A549 treated with Hydrocortisone at 1 μM for 4 hours (cell line): ENCODE data around the gene PHRF1. TPM values are rescaled to one million over a fixed set of nuclear protein-coding genes. Genes with fewer than 3 reads are reported as not detected.

ENCODE experiments used
- total RNA-seq: library from RNA; stranded (reverse); fragments of 200-300 nt; extraction: Qiagen RNA extraction; gene quantifications from 5 replicates; pipeline ENCODE4 v1.2.3, GENCODE V29; 2022

PHRF1 gene, protein sequence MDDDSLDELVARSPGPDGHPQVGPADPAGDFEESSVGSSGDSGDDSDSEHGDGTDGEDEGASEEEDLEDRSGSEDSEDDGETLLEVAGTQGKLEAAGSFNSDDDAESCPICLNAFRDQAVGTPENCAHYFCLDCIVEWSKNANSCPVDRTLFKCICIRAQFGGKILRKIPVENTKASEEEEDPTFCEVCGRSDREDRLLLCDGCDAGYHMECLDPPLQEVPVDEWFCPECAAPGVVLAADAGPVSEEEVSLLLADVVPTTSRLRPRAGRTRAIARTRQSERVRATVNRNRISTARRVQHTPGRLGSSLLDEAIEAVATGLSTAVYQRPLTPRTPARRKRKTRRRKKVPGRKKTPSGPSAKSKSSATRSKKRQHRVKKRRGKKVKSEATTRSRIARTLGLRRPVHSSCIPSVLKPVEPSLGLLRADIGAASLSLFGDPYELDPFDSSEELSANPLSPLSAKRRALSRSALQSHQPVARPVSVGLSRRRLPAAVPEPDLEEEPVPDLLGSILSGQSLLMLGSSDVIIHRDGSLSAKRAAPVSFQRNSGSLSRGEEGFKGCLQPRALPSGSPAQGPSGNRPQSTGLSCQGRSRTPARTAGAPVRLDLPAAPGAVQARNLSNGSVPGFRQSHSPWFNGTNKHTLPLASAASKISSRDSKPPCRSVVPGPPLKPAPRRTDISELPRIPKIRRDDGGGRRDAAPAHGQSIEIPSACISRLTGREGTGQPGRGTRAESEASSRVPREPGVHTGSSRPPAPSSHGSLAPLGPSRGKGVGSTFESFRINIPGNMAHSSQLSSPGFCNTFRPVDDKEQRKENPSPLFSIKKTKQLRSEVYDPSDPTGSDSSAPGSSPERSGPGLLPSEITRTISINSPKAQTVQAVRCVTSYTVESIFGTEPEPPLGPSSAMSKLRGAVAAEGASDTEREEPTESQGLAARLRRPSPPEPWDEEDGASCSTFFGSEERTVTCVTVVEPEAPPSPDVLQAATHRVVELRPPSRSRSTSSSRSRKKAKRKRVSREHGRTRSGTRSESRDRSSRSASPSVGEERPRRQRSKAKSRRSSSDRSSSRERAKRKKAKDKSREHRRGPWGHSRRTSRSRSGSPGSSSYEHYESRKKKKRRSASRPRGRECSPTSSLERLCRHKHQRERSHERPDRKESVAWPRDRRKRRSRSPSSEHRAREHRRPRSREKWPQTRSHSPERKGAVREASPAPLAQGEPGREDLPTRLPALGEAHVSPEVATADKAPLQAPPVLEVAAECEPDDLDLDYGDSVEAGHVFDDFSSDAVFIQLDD (N-terminal part only)
- total RNA-seq = 34.9 to 36.8 TPM (median 35.7 TPM) in 5 replicates

DNA sequence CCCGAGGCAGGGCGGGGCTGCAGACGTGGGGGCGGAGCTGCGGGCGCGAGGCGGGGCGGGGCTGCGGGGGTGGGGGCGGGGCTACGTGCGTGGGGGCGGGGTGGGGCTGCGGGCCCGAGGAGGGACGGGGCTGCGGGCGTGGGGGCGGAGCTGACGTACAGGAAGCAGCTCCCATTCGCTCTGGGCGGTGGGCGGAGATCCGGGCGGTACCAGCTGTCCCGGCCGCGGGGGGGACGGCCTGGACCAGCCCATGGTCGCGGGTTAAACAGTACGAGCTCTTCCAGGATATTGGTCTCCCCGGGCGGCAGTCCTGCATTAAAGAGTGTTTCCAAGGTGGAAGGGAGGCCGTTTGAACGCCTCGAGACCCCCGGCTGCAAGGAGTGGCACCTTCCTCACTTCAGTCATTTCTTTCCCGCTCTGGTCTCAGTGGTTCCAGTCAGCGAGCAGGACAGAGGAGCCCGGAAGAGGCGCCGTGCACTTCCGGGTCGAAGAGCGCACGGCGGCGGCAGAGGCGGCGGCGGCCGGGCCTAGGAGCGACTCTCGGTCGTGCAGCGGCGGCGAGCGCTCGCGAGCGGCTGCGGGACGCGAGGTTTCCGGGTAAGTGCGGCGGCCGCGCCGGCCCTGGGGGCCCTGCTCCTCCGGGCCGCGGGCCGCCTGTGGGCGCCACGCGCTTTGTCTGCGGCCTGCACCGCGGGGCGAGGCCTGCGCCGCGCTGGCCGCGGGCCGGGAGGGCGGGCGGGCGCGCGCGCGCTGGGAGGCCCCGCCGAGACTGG lies at the start of gene PHRF1:
Gene PHRF1, plus strand, starts transcription at position 475 of the 773 bp plus-strand sequence. CDS start 5,043 bp downstream, outside the sequence.

DNA sequence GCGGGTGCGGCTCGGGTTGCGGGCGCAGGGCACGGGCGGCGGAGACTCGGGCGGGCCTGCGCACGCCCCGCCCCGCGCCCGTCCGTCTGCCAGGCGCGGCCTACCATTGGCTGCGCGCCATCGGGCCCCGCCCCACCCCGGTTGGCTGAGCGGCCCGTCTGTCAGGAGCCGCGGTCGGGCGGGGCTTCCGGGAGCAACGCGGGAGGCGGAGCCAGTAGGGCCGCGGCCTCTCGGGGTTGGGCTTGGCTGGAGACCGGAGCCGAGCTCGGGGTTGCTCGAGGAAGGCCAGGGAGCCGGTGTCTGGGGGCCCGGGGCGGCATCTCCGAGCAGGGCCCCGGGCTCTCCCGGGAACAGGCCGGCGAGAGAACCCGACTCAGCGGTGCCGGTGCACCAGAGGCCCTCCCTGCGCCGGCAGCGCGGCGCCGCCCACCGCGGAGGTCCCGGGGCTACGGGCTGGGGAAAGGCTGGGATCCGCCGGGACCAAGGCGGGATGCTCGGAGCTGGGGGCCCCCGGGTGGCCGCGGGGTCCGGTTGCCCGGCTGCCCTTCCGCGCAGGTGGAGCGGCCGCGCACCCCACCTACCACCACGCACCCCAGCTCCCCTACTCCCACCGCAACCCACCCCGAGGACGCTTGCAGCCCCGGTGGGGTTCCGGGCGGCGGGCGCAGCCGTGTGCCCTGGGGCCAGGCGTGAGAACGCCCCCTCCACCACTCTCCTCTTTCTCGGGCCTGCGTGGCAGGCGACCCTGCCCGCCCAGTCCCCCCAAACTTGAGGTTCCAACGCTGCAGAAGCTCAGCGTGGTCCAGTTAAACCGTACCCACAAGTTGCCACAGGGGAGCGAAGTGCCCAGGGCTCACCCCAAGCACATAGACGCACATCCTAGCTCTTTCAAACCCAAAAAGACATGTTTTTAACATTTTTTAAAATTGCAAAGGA lies 40.5 kb upstream of the PHRF1 start, which contains the start of gene HRAS:
Gene HRAS, minus strand, starts transcription at position 58 of the 936 bp plus-strand sequence.

DNA sequence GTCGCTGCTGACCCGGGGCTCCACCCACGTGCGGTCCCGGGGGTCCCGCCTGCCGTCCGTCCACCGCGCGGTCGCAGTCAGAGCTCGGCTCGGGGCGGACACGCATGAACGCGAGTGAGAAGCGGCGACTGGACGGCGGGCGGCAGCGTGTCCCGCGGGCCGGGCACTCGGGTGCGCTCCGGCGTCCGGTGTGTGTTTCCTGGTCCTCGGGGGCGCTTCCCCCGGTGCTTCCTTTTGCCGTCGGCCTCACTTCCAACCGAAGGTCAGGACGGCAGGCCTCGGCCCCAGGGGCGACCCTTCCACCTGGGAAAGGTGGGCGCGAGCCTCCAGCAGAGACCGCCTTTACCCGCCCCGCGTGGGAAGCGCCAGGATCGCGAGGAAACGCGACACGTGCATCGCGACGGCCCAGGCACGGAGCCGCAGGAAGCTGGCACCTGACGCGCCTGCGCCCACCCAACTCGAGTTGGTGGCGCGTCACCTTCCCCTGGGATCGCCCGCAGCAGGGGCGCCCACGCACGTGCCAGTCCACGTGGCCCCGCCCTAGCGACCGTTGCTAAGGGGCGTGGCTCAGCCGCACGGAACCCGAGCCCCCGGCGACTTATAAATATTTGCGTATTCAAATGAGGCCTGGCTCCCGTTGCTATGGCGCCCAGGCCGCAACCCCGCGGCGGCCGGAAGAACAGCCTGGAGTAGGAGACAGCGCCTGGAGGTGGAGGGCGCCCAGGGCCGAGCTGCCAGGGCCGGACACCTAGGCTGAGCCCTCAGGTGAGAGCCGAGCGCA lies 39.2 kb upstream of the PHRF1 start, which contains the start of gene LRRC56:
Gene LRRC56, plus strand, starts transcription at position 687 of the 781 bp plus-strand sequence. CDS start 3,158 bp downstream, outside the sequence.

DNA sequence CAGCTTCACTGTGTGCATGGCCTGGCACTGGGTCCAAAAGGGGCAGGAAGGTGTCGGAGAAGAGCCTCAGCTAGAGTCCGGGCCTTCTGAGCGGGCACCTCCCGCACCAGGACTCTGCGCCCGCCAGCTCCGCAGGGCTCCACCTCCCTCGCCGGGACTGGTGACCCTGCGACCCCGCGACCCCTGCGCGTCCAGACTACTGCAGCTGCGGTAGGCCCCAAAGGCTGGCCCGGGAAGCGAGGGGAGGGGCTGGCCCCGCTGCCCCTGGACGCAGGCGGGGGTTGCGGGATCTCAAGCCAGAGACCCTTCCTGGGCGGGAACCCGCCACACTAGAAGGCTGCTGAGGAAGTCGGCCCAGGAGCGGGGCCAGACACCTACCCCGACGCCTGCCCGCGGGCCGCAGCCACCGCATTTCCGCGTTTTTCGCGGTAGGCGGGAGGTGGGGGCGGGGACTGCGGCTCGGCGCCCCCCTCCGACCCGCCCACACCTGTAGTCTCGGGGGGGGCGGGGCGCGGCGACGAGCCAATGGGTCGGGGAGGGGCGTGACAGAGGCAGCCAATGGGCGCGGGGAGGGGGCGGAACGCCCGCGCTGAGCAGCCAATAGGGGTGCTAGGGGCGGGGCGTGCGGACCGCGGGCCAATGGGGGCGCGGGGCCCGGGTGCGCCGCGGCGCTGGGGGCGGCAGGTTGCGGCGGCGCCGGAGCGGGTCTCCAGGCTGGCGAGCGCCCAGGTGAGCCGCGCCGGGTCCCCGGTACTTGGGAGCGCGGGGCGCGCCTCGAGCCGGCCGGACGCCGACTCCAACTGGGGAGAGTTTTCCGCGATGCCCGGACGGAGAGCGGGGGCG lies 15.7 kb upstream of the PHRF1 start, which contains the start of the genes LMNTD2 and RASSF7:
Gene LMNTD2, minus strand, starts transcription at position 434 of the 843 bp plus-strand sequence. Its CDS starts 22 bp downstream, at position 412.
Gene RASSF7, plus strand, starts transcription at position 666 of the 843 bp plus-strand sequence. CDS start 799 bp downstream, outside the sequence.

DNA sequence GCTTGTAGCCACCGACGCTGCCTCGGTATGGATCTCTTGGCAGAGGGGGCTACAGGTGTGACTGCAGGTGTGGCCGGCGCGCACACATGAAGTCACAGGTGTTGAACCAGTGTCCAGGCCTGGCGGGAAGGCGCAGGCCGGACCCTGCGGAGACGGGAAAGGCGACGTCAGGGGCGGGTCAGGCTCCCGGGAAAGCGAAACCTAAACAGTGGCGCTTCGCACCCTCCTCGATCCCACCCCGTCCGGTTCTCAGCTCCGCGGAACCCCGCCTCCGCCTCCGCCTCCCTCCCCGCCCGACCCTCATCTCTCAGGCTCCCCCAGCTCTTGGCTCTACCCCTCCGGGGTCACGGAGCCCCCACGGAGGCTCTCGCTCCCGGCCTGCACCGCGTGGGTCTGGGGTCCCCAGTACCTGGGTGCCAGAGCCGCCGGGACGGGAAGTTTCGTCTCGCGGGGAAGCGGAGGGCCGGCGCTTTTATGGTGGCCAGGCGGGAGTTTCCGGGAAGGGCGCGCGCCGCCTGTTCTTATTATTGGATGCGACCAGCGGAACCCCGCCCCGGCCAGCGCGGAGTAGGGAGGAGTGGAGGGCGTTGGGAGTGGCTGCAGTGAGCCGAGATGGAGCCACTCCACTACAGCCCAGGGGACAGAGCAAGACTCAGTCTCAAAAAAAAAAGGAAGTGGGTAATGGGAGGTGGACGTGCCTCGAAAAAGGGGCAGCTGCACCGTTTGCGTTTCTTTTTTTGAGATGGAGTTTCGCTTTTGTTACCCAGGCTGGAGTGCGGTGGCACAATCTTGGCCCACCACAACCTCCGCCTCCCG lies 39.4 kb downstream of the PHRF1 start, which contains the start of gene IRF7:
Gene IRF7, minus strand, starts transcription at position 447 of the 816 bp plus-strand sequence. CDS start 586 bp downstream, outside the sequence.

DNA sequence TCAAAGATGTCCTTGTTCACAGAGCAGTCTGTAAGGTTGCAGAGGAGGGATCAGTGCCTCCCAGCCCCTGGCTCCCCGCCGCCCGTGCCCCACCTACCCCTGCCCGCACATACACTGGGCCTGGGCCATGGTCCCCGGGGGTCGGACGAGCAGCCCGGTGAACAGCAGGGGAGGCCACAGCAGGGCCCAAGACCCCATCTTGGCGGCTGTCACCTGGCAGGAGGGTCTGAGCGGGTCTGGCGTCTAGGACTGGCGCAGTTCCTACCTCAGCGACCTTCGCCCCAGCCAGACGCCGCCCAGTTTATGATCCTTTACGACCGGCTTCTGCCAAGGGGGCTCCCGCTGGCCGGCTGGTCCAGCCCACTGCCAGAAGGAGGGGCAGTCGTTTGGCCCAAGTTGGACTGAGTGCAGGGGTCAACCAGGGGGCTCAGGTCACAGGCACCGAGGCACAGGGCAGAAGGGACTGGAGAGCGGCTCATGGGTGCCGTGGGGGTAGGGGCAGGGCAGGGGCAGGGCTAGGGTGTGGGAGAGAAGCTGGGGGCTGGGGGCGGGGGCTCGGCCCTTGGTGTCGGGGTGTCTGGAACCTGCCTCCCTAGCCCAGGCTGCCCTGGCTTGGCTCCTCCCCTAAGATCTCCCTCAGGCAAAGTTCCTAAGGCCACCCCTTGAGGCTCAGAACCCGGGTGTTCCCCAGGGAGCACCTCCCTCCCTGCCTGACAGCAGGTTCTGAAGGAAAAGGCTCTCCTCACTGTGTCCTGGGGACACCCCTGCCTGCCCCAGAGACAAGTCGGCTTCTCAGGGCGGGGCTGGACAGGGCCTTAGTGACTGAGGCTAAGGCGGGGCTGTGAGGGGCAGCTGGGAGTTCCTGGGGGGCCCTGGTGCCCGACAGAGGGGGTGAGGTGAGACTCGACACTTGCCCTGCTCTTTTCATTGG lies 48.7 kb downstream of the PHRF1 start, which contains the start of gene CDHR5:
Gene CDHR5, minus strand, starts transcription at position 251 of the 931 bp plus-strand sequence. Its CDS starts 53 bp downstream, at position 198.

DNA sequence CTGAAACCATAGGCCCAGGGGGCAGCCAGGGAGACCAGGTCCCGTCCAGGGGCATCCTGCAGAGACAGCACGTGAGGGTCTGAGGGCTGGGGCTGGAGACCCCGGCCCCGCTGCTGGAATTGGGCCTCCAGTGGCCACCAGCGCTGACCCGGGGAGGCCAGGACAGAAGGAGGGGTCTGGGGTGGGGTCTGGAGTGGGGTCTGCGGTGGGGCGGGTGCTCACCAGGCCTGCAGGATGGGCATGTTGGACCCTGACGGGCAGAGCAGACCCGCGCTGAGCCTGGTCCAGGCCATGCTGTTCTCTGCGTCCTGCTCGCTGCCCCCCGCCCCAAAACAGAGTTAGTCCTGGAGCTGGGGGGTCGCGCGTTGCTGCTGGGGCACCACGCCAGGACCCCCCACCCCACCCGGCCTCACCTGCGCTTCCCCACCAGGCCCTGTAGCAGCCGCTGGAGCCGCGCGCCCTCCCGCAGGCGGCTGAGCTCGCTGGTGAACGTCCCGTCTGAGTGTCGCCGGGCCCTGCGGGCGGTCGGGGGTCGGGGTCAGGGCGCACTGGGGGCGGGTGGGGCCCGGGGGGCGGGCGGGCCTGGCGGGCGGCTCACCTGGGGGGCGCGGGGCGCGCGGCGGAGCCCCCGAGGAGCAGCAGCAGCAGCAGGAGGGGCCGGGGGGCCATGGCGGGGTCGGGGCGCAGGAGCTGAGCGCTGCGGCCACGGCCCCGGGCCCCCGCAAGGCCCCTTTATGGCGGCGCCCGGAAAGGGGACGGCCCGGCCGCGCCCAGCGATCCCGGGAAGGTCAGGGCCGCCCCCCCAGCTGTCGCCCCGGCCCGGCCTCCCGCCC lies 50.4 kb downstream of the PHRF1 start, which contains the start of gene SCT:
Gene SCT, minus strand, starts transcription at position 707 of the 833 bp plus-strand sequence. Its CDS starts 38 bp downstream, at position 669.

DNA sequence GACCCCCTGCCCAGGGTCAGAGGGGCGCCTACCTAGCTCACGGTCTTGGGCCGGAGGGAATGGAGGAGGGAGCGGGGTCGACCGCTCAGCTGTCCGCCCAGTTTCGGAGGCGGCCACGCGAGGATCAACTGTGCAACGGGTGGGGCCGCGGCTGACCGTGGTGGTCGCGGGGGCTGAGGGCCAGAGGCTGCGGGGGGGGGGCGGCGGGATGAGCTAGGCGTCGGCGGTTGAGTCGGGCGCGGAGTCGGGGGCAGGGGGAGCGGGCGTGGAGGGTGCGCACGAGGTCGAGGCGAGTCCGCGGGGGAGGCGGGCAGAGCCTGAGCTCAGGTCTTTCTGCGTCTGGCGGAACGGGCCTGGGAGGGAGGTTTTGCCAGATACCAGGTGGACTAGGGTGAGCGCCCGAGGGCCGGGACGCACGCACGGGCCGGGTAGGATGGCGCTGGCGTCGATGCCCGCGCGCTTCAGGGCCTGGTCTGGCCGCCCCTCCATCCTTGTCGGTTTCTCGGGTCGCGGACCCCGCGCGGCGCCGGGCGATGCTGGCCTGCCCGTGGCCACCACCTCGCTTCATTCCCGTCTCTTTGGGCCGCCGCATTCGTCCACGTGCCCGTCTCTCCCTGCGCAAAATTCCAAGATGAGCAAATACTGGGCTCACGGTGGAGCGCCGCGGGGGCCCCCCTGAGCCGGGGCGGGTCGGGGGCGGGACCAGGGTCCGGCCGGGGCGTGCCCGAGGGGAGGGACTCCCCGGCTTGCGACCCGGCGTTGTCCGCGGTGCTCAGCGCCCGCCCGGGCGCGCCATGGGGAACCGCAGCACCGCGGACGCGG lies 60.5 kb downstream of the PHRF1 start, which contains the start of gene DRD4:
Gene DRD4, plus strand, starts transcription at position 759 of the 822 bp plus-strand sequence. Its CDS starts 36 bp downstream, at position 795.

Other genes with a start within 250 kb of the PHRF1 start
- gene B4GALNT4, start 207.0 kb upstream of the PHRF1 start, total RNA-seq = 11.1 to 17.5 TPM (median 15.4 TPM) in 5 replicates
- 29.7 to 39.3 TPM (median 38.3 TPM) in 5 replicates for gene PKP3, start 182.3 kb upstream of the PHRF1 start, total RNA-seq
- 49.9 to 91.7 TPM (median 86.6 TPM) in 5 replicates for gene SIGIRR, start 161.5 kb upstream of the PHRF1 start, total RNA-seq
- 0.75 to 1.4 TPM (median 0.89 TPM) in 5 replicates for gene ANO9, start 134.5 kb upstream of the PHRF1 start, total RNA-seq
- 37.1 to 44.4 TPM (median 42.1 TPM) in 5 replicates for gene PTDSS2, start 126.2 kb upstream of the PHRF1 start, total RNA-seq
- gene RNH1, start 69.2 kb upstream of the PHRF1 start, total RNA-seq = 143 to 179 TPM (median 169 TPM) in 5 replicates
- gene HRAS, start 40.9 kb upstream of the PHRF1 start, total RNA-seq = 107 to 177 TPM (median 154 TPM) in 5 replicates
- gene LRRC56, start 38.9 kb upstream of the PHRF1 start, total RNA-seq = 0.71 to 0.86 TPM (median 0.81 TPM) in 5 replicates
- gene LMNTD2, start 15.7 kb upstream of the PHRF1 start, total RNA-seq = 1.9 to 2.8 TPM (median 2.7 TPM) in 5 replicates
- 50.5 to 64.1 TPM (median 51.3 TPM) in 5 replicates for gene RASSF7, start 15.5 kb upstream of the PHRF1 start, total RNA-seq
- 6.2 to 7.7 TPM (median 6.8 TPM) in 5 replicates for gene IRF7, start 39.5 kb downstream of the PHRF1 start, total RNA-seq
- 0.03 to 0.13 TPM (median 0.03 TPM) in 3 of 5 replicates, not detected in the others for gene CDHR5, start 48.5 kb downstream of the PHRF1 start, total RNA-seq
- gene SCT, start 50.7 kb downstream of the PHRF1 start, total RNA-seq = not detected in 5 replicates
- gene DRD4, start 60.8 kb downstream of the PHRF1 start, total RNA-seq = 0.10 to 0.31 TPM (median 0.22 TPM) in 5 replicates
- gene DEAF1, start 118.8 kb downstream of the PHRF1 start, total RNA-seq = 29.4 to 37.4 TPM (median 34.6 TPM) in 5 replicates
- gene TMEM80, start 119.3 kb downstream of the PHRF1 start, total RNA-seq = 8.8 to 11.2 TPM (median 11.0 TPM) in 5 replicates
- gene EPS8L2, start 129.8 kb downstream of the PHRF1 start, total RNA-seq = 86.6 to 123 TPM (median 114 TPM) in 5 replicates
- 392 to 415 TPM (median 399 TPM) in 5 replicates for gene TALDO1, start 171.0 kb downstream of the PHRF1 start, total RNA-seq
- gene GATD1, start 201.0 kb downstream of the PHRF1 start, total RNA-seq = 37.2 to 46.9 TPM (median 43.5 TPM) in 5 replicates
- gene CEND1, start 213.6 kb downstream of the PHRF1 start, total RNA-seq = 1.4 to 2.8 TPM (median 2.4 TPM) in 5 replicates
- gene SLC25A22, start 221.8 kb downstream of the PHRF1 start, total RNA-seq = 27.4 to 34.4 TPM (median 31.1 TPM) in 5 replicates
- gene PIDD1, start 228.8 kb downstream of the PHRF1 start, total RNA-seq = 10.1 to 14.2 TPM (median 13.5 TPM) in 5 replicates
- gene RPLP2, start 233.5 kb downstream of the PHRF1 start, total RNA-seq = 1,408 to 2,641 TPM (median 2,478 TPM) in 5 replicates
- gene PNPLA2, start 242.4 kb downstream of the PHRF1 start, total RNA-seq = 37.4 to 59.4 TPM (median 57.4 TPM) in 5 replicates